AG04450 (cell line): ENCODE results near the gene GPC3. TPM values are rescaled to one million over a fixed set of nuclear protein-coding genes. Genes with fewer than 3 reads are reported as not detected.
"Not testable (repeated sequence)": the region's sequence is repeated elsewhere in the genome, so short reads cannot be mapped to it uniquely, and the experiment has no call there.

Source experiments
- CTCF ChIA-PET: fragments of 300-600, 350-600 bp; formaldehyde crosslinking; extraction: SDS; loops from one replicate; lab custom pipeline; 2022; ENCODE audit warnings: antibody characterized with exemption, inconsistent platforms; lab: Charles Lee
- POLR2A ChIA-PET: fragments of 350-600 bp; formaldehyde crosslinking; extraction: SDS; loops from one replicate; lab custom pipeline; 2021; ENCODE audit warnings: antibody characterized with exemption, inconsistent platforms; lab: Yijun Ruan, JAX
- DNase-seq: peaks from one replicate; pipeline ENCODE4 v3.0.0-alpha.2; 2011; ENCODE audit warnings: low read depth, low spot score
- H3K27ac ChIP-seq: one replicate; pipeline ENCODE4 v1.5.1; 2012; ENCODE audit warnings: low read depth, low read length, control low read depth
- H3K27me3 ChIP-seq: one replicate; pipeline ENCODE4 v1.6.0; 2012; ENCODE audit warnings: low read length; ENCODE audit not compliant: control insufficient read depth, insufficient read depth
- H3K4me3 ChIP-seq: 2 replicates; pipeline ENCODE4 v1.5.1; 2011; ENCODE audit warnings: mild to moderate bottlenecking, low read depth, low read length, control low read depth
- H3K9me3 ChIP-seq: 2 replicates; pipeline ENCODE4 v1.5.1; 2012; ENCODE audit warnings: low read length; ENCODE audit not compliant: control insufficient read depth, insufficient read depth
- CTCF ChIP-seq: IDR thresholded peaks from 2 replicates; pipeline ENCODE4 v1.5.1; 2011; ENCODE audit warnings: low read depth, low read length, control low read depth, inconsistent platforms
- polyA plus RNA-seq: library from polyadenylated mRNA; depleted of rRNA; stranded (reverse); fragments of >200 nt; gene quantifications from 2 replicates; pipeline ENCODE4 v1.2.3, GENCODE V29; 2011

The GPC3 gene
- polyA plus RNA-seq, 1 experiment, result not detected

- DNase-seq, result no peak
- no peak for TF ChIP-seq CTCF
- Histone ChIP-seq H3K27ac (no peak overlapping the region), H3K4me3 (no peak overlapping the region), H3K27me3 (no peaks in the 10 kb centered on the region), H3K9me3 (no peaks in the 10 kb centered on the region)
- CTCF ChIA-PET, result no interaction called here
- POLR2A ChIA-PET, result no interaction called here
Observed at GRCh38 chrX:133995759-133996158, 10.4 kb upstream of the GPC3 start.

DNA sequence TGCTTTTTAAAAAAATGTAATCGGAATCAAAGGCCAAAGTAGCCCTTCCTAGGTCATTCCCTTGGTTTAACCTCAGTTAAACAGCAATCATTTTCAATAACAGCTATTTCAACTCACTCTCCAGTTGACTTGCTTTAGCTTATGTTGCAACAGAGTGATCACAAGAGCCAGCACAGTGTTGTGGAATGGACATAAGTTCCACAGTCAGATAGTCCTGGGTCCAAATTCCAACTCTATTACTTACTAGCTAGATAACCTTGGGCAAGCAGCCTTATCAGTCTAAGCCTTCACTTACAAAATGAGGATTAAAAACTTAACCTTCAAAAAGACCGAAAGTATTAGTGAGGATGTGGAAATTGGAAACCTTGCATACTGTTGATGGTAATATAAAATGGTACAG is 9.2 kb upstream of the GPC3 start:
- no peak for TF ChIP-seq CTCF
- ChIA-PET POLR2A (no interaction called here), CTCF (no interaction called here)
- Histone ChIP-seq H3K9me3 (no peaks in the 10 kb centered on the region), H3K27ac (no peak overlapping the region), H3K27me3 (no peaks in the 10 kb centered on the region), H3K4me3 (no peak overlapping the region)
- DNase-seq, result no peak

GRCh38 chrX:133992882-133993281 is 7.5 kb upstream of the GPC3 start:
- no peak for TF ChIP-seq CTCF
- H3K27ac ChIP-seq, result no peak overlapping the region
- no peaks in the 10 kb centered on the region for H3K27me3 ChIP-seq
- DNase-seq, result no peak
- ChIA-PET CTCF (no interaction called here), POLR2A (no interaction called here)
- H3K4me3 ChIP-seq, result no peak overlapping the region
- H3K9me3 ChIP-seq, result no peaks in the 10 kb centered on the region

DNA sequence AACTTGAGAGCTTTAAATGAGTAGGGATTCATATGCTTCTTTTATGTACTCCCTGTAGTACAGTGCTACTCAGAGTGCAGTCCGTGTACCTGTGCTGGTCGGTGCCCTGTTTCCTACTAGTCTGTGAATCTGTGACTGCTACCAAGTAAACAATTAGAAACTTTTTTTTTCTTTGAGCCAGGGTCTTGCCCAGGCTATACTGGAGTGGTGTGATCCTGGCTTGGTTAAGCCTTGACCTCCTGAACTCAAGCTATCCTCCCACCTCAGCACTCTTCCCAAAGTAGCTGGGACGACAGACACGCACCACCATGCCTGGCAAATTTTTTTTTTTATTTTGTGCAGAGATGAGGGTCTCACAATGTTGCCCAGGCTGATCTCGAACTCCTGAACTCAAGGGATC is 6.4 kb upstream of the GPC3 start:
- Histone ChIP-seq H3K9me3 (no peaks in the 10 kb centered on the region), H3K27ac (no peak overlapping the region), H3K27me3 (no peaks in the 10 kb centered on the region), H3K4me3 (no peak overlapping the region)
- no peak for DNase-seq
- CTCF ChIA-PET, result no interaction called here
- POLR2A ChIA-PET, result no interaction called here
- no peak for TF ChIP-seq CTCF

- H3K9me3 ChIP-seq, DNase-seq, H3K27me3 ChIP-seq, H3K27ac ChIP-seq, CTCF ChIA-PET, H3K4me3 ChIP-seq, POLR2A ChIA-PET: not testable (repeated sequence)
Observed at GRCh38 chrX:133991057-133991456, 5.7 kb upstream of the GPC3 start.

- Histone ChIP-seq H3K4me3 (no peak overlapping the region), H3K9me3 (peaks cover 3% of the 10 kb centered on the region; the same call in 1 of the 2 replicates), H3K27me3 (peaks cover 6% of the 10 kb centered on the region), H3K27ac (no peak overlapping the region)
- CTCF ChIA-PET, result no interaction called here
- DNase-seq, result no peak
- POLR2A ChIA-PET, result no interaction called here
- TF ChIP-seq CTCF, result no peak
Observed at GRCh38 chrX:133989993-133990392, 4.6 kb upstream of the GPC3 start.
